Liver (tissue), 9 donors: ENCODE measurements around the gene SNU13. TPM values are rescaled to one million over a fixed set of nuclear protein-coding genes. Genes with fewer than 3 reads are reported as not detected.

ENCODE experiments used
- DNase-seq: peaks from one replicate; pipeline ENCODE4 v3.0.0-alpha.2; 2017; ENCODE audit warnings: low spot score
- H3K27ac ChIP-seq, 2 donors: one replicate each; pipeline ENCODE4 v1.7.0; 2013; ENCODE audit warnings: inconsistent platforms in 2 of 2, low read length in 2 of 2, control low read depth in 1 of 2, low read depth in 1 of 2, mild to moderate bottlenecking in 1 of 2
- H3K27me3 ChIP-seq, 4 donors: one replicate each; pipeline versions ENCODE4 v1.6.1 to v1.7.0; 2013; ENCODE audit warnings: low read length in 3 of 4, inconsistent platforms in 1 of 4, mild to moderate bottlenecking in 1 of 4, moderate library complexity in 1 of 4; ENCODE audit not compliant: control insufficient read depth in 4 of 4, insufficient read depth in 4 of 4
- H3K36me3 ChIP-seq, 4 donors: one replicate each; pipeline versions ENCODE4 v1.6.1 to v1.7.0; 2013; ENCODE audit warnings: low read length in 3 of 4, mild to moderate bottlenecking in 3 of 4, low read depth in 1 of 4, moderate library complexity in 1 of 4; ENCODE audit not compliant: control insufficient read depth in 4 of 4, insufficient read depth in 3 of 4
- H3K4me1 ChIP-seq, 4 donors: one replicate each; pipeline versions ENCODE4 v1.6.1 to v1.7.0; 2013; ENCODE audit warnings: low read length in 3 of 4, mild to moderate bottlenecking in 3 of 4, moderate library complexity in 1 of 4; ENCODE audit not compliant: control insufficient read depth in 4 of 4, insufficient read depth in 4 of 4
- H3K4me3 ChIP-seq, 3 donors: one replicate each; pipeline versions ENCODE4 v1.6.1 to v1.7.0; 2013; ENCODE audit warnings: low read length in 3 of 3, control low read depth in 1 of 3, low read depth in 1 of 3, mild to moderate bottlenecking in 1 of 3
- H3K9ac ChIP-seq, 2 donors: one replicate each; pipeline ENCODE4 v1.7.0; 2013; ENCODE audit warnings: low read length in 2 of 2, mild to moderate bottlenecking in 2 of 2, moderate library complexity in 2 of 2, control low read depth in 1 of 2, low read depth in 1 of 2
- H3K9me3 ChIP-seq, 4 donors: one replicate each; pipeline versions ENCODE4 v1.6.1 to v1.7.0; 2013; ENCODE audit warnings: low read length in 3 of 4; ENCODE audit not compliant: control insufficient read depth in 4 of 4
- CTCF ChIP-seq: fragments of 150-350 bp; IDR thresholded peaks from 2 replicates; pipeline ENCODE4 v1.5.1; 2017; ENCODE audit warnings: improper control_type of control experiment, low read depth, low read length; ENCODE audit not compliant: missing input control
- EGR1 ChIP-seq, 2 donors: IDR thresholded peaks; 2 replicates each; pipeline ENCODE4 v1.6.1; 2016 to 2018; ENCODE audit warnings: antibody characterized with exemption in 2 of 2, low read depth in 2 of 2
- FOXA1 ChIP-seq: IDR thresholded peaks from 2 replicates; pipeline ENCODE4 v1.6.1; 2016; ENCODE audit warnings: antibody characterized with exemption
- FOXA2 ChIP-seq: IDR thresholded peaks from 2 replicates; pipeline ENCODE4 v1.6.1; 2016; ENCODE audit warnings: antibody characterized with exemption
- GABPA ChIP-seq, 2 donors: IDR thresholded peaks in 1 of 2; conservative IDR thresholded peaks in 1 of 2; 2 replicates each; pipeline ENCODE4 v1.6.1; 2016; ENCODE audit warnings: antibody characterized with exemption in 2 of 2, mild to moderate bottlenecking in 1 of 2, moderate library complexity in 1 of 2
- HNF4A ChIP-seq, 2 donors: conservative IDR thresholded peaks; 2 replicates each; pipeline ENCODE4 v1.6.1; 2016; ENCODE audit warnings: antibody characterized with exemption in 2 of 2, mild to moderate bottlenecking in 2 of 2
- HNF4G ChIP-seq: IDR thresholded peaks from 2 replicates; pipeline ENCODE4 v1.6.1; 2016; ENCODE audit warnings: antibody characterized with exemption
- JUND ChIP-seq, 2 donors: IDR thresholded peaks; 2 replicates each; pipeline ENCODE4 v1.6.1; 2016; ENCODE audit warnings: antibody characterized with exemption in 2 of 2
- MAX ChIP-seq: IDR thresholded peaks from 2 replicates; pipeline ENCODE4 v1.6.1; 2016; ENCODE audit warnings: antibody characterized with exemption
- NR2F2 ChIP-seq: IDR thresholded peaks from 2 replicates; pipeline ENCODE4 v1.6.1; 2016; ENCODE audit warnings: antibody characterized with exemption
- RAD21 ChIP-seq, 2 donors: IDR thresholded peaks; 2 replicates each; pipeline ENCODE4 v1.6.1; 2016; ENCODE audit warnings: antibody characterized with exemption in 2 of 2, mild to moderate bottlenecking in 2 of 2
- SP1 ChIP-seq: IDR thresholded peaks from 2 replicates; pipeline ENCODE4 v1.6.1; 2018; ENCODE audit warnings: antibody characterized with exemption, mild to moderate bottlenecking
- TAF1 ChIP-seq: conservative IDR thresholded peaks from 2 replicates; pipeline ENCODE4 v1.6.1; 2016; ENCODE audit warnings: antibody characterized with exemption, mild to moderate bottlenecking
- YY1 ChIP-seq: IDR thresholded peaks from 2 replicates; pipeline ENCODE4 v1.6.1; 2016; ENCODE audit warnings: antibody characterized with exemption, mild to moderate bottlenecking
- ZBTB33 ChIP-seq: IDR thresholded peaks from 2 replicates; pipeline ENCODE4 v1.6.1; 2016; ENCODE audit warnings: antibody characterized with exemption
- WGBS: extraction: QIAGEN DNeasy Blood & Tissue Kit; methylation state at CpG from one replicate; pipeline ENCODE4 v1.1.7; 2013; 5-methylcytosine and 5-hydroxymethylcytosine counted together
- polyA plus RNA-seq, 2 donors: library from polyadenylated mRNA; stranded (reverse) in 1 of 2; unstranded in 1 of 2; fragments of 200-250 nt in 1 of 2; fragments of >200 nt in 1 of 2; fragmentation: Nextera tagmentation in 1 of 2; extraction: Ambion mirVana in 1 of 2; gene quantifications; one replicate each; pipeline versions ENCODE4 v1.2.1 to v1.2.3, GENCODE V29; 2013 to 2015
- total RNA-seq, 2 donors: library from RNA; depleted of rRNA; stranded (reverse); fragments of >200 nt; gene quantifications; one replicate each; pipeline ENCODE4 v1.2.3, GENCODE V29; 2014
- TF ChIP-seq, protein P1 (sequence below): IDR thresholded peaks from 2 replicates; pipeline ENCODE4 v1.6.1; 2016; ENCODE audit warnings: antibody characterized with exemption
- donor health status: healthy.
- donor health status: healthy.
- donor health status: healthy.
- donor health status: healthy.
- donor health status: healthy.

Gene SNU13
- total and polyA plus RNA-seq, 4 donors = 22.3 to 104 (median 43.9) TPM

GRCh38 chr22:41695211-41695610 is 6.5 kb upstream of the SNU13 start:
- DNase-seq = no peak
- WGBS = 87% methylated on average over 2 of the region's 2 CpGs
- Histone ChIP-seq H3K9me3 (no peaks in the 10 kb centered on the region), H3K27ac (no peak overlapping the region), H3K4me1 (peaks cover 5 to 10% (median 6%) of the 10 kb centered on the region in 4 donors), H3K4me3 (no peak overlapping the region), H3K36me3 (peaks cover 0 to 13% (median 3%) of the 10 kb centered on the region in 4 donors), H3K9ac (no peak overlapping the region), H3K27me3 (no peaks in the 10 kb centered on the region)
- TF ChIP-seq NR2F2 (no peak), YY1 (no peak), FOXA1 (no peak), HNF4A (conservative IDR thresholded peaks at IDR 0.05) (no peak), EGR1 (IDR thresholded peaks at IDR 0.05; ENCODE audit: low read depth in 2 of 2) (no peak), TAF1 (no peak), MAX (no peak)

- no peaks in the 10 kb centered on the region for H3K9me3 ChIP-seq
- H3K4me1 ChIP-seq = peaks cover 0 to 13% (median 12%) of the 10 kb centered on the region in 4 donors
- no peaks in the 10 kb centered on the region for H3K27me3 ChIP-seq
- no peak for TF ChIP-seq FOXA1
- TF ChIP-seq HNF4A (conservative IDR thresholded peaks at IDR 0.05) = no peak
- TF ChIP-seq FOXA2 = no peak
- no peak for TF ChIP-seq MAX
- TF ChIP-seq TAF1 = no peak
- no peak for TF ChIP-seq CTCF
- TF ChIP-seq YY1 = no peak
- no peak for TF ChIP-seq ZBTB33
- TF ChIP-seq EGR1 (IDR thresholded peaks at IDR 0.05; ENCODE audit: low read depth in 2 of 2) = no peak
- TF ChIP-seq, protein P1, sequence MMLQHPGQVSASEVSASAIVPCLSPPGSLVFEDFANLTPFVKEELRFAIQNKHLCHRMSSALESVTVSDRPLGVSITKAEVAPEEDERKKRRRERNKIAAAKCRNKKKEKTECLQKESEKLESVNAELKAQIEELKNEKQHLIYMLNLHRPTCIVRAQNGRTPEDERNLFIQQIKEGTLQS = no peak
- TF ChIP-seq NR2F2 = no peak
- no peak for TF ChIP-seq SP1
- no peak for TF ChIP-seq HNF4G
- TF ChIP-seq RAD21 (IDR thresholded peaks at IDR 0.05) = no peak
- no peak for TF ChIP-seq GABPA (IDR thresholded peaks at IDR 0.05 in 1 of 2, conservative IDR thresholded peaks at IDR 0.05 in 1 of 2)
- no peak for TF ChIP-seq JUND (IDR thresholded peaks at IDR 0.05)
- no peak overlapping the region for H3K27ac ChIP-seq
- H3K4me3 ChIP-seq = no peak overlapping the region
- H3K9ac ChIP-seq = no peak overlapping the region
- DNase-seq = no peak
- H3K36me3 ChIP-seq = peaks cover 0 to 13% (median 3%) of the 10 kb centered on the region in 4 donors
- 93% methylated on average over 3 of the region's 3 CpGs for WGBS
These were observed 1.8 kb upstream of the SNU13 start for GRCh38 chr22:41690476-41690875.
